Endothelial cell (in vitro differentiated cells): ENCODE data around the gene PPM1B. TPM values are rescaled to one million over a fixed set of nuclear protein-coding genes. Genes with fewer than 3 reads are reported as not detected.
A peak's percentile ranks its signal among the peaks of the same experiment; 100 is the strongest.

Experiments used
- DNase-seq: peaks from one replicate; pipeline ENCODE4 v3.0.0; 2021; ENCODE audit warnings: low spot score
- H3K27ac Mint-ChIP-seq: one replicate; pipeline ENCODE4 v1.8.0; 2021; ENCODE audit warnings: mixed read lengths, inconsistent platforms; ENCODE audit not compliant: unreplicated experiment
- H3K27me3 Mint-ChIP-seq: one replicate; pipeline ENCODE4 v1.8.0; 2021; ENCODE audit warnings: mild to moderate bottlenecking, moderate library complexity, mixed read lengths, inconsistent platforms; ENCODE audit not compliant: unreplicated experiment
- H3K36me3 Mint-ChIP-seq: one replicate; pipeline ENCODE4 v1.8.0; 2021; ENCODE audit warnings: mild to moderate bottlenecking, low read depth, mixed read lengths, inconsistent platforms; ENCODE audit not compliant: unreplicated experiment
- H3K4me1 Mint-ChIP-seq: one replicate; pipeline ENCODE4 v1.8.0; 2021; ENCODE audit warnings: mild to moderate bottlenecking, mixed read lengths, inconsistent platforms; ENCODE audit not compliant: unreplicated experiment
- H3K4me3 Mint-ChIP-seq: one replicate; pipeline ENCODE4 v1.8.0; 2021; ENCODE audit warnings: mild to moderate bottlenecking, mixed read lengths, inconsistent platforms; ENCODE audit not compliant: unreplicated experiment
- H3K9me3 Mint-ChIP-seq: one replicate; pipeline ENCODE4 v1.8.0; 2021; ENCODE audit warnings: mixed read lengths, inconsistent platforms; ENCODE audit not compliant: unreplicated experiment
- CTCF ChIP-seq: fragments of 200-600 bp; sonication (generic); IDR thresholded peaks from one replicate; pipeline ENCODE4 v1.5.0; 2021; ENCODE audit warnings: antibody characterized with exemption; ENCODE audit not compliant: unreplicated experiment
- total RNA-seq: library from RNA; stranded (reverse); fragmentation: NEBNext Ultra II Directional; extraction: Animal tissue kit (Norgen Biotek cat#: 25700); gene quantifications from one replicate; pipeline ENCODE4 v1.2.1, GENCODE V29; 2021; ENCODE audit not compliant: unreplicated experiment

The PPM1B gene
- total RNA-seq, 1 donor from 2014 or later, result 31.2 TPM

- TF ChIP-seq CTCF, result no peak
Measured at GRCh38 chr2:44167311-44167907, 1.3 kb upstream of the PPM1B start.

GRCh38 chr2:44167908-44168680 lies 581 bp upstream of the PPM1B start:
- Mint-ChIP-seq H3K4me3 (peak overlapping the region; percentile 98), H3K36me3 (peaks cover 5% of the 10 kb centered on the region), H3K9me3 (no peaks in the 10 kb centered on the region)

More at GRCh38 chr2:44167311-44167907, 1.3 kb upstream of the PPM1B start:
- Mint-ChIP-seq H3K27ac (peak overlapping the region; percentile 98), H3K27me3 (peaks cover 6% of the 10 kb centered on the region), H3K36me3 (peaks cover 5% of the 10 kb centered on the region), H3K4me1 (peaks cover 22% of the 10 kb centered on the region), H3K9me3 (no peaks in the 10 kb centered on the region), H3K4me3 (peak overlapping the region; percentile 98)
- DNase-seq, result no peak

GRCh38 chr2:44169155-44169898 lies 652 bp downstream of the PPM1B start:
- TF ChIP-seq CTCF, result no peak
- peaks cover 6% of the 10 kb centered on the region for H3K27me3 Mint-ChIP-seq
- H3K4me1 Mint-ChIP-seq, result peaks cover 23% of the 10 kb centered on the region
- peak overlapping the region; percentile 99 for H3K4me3 Mint-ChIP-seq
- peak overlapping the region; percentile 93 for H3K27ac Mint-ChIP-seq
- no peaks in the 10 kb centered on the region for H3K9me3 Mint-ChIP-seq
- DNase-seq, result peak; percentile 48
- H3K36me3 Mint-ChIP-seq, result peaks cover 5% of the 10 kb centered on the region

More at GRCh38 chr2:44167908-44168680, 581 bp upstream of the PPM1B start:
- H3K4me1 Mint-ChIP-seq, result peaks cover 22% of the 10 kb centered on the region
- DNase-seq, result peak; percentile 89
- H3K27me3 Mint-ChIP-seq, result peaks cover 6% of the 10 kb centered on the region
- H3K27ac Mint-ChIP-seq, result peak overlapping the region; percentile 98
- TF ChIP-seq CTCF, result no peak

GRCh38 chr2:44170311-44170717 lies 1.6 kb downstream of the PPM1B start:
- no peaks in the 10 kb centered on the region for H3K9me3 Mint-ChIP-seq
- H3K4me3 Mint-ChIP-seq, result peak overlapping the region; percentile 99
- peaks cover 5% of the 10 kb centered on the region for H3K36me3 Mint-ChIP-seq
- DNase-seq, result no peak
- H3K27me3 Mint-ChIP-seq, result peaks cover 6% of the 10 kb centered on the region
- peaks cover 32% of the 10 kb centered on the region for H3K4me1 Mint-ChIP-seq
- H3K27ac Mint-ChIP-seq, result peak overlapping the region; percentile 93
- no peak for TF ChIP-seq CTCF
